ENCODE measurements around the gene SLC25A45. TPM values are rescaled to one million over a fixed set of nuclear protein-coding genes. Genes with fewer than 3 reads are reported as not detected.

SLC25A45 gene
- polyA plus RNA-seq, 3 donors = 7.2 to 18.5 (median 8.2) TPM

GRCh38 chr11:65378208-65378927 is 4.1 kb downstream of the SLC25A45 start:
- no peak overlapping the region for H3K27ac ChIP-seq (ENCODE audit: low read depth, low read length)
- 47 to 69% (median 69%) methylated on average over 19 of the region's 19 CpGs for WGBS, 3 donors

- WGBS, 3 donors = 79 to 91% (median 87%) methylated on average over 8 of the region's 8 CpGs
Observed at GRCh38 chr11:65377777-65378176, 4.7 kb downstream of the SLC25A45 start.

GRCh38 chr11:65377036-65377435 is 5.4 kb downstream of the SLC25A45 start:
- WGBS, 3 donors = 58 to 73% (median 59%) methylated on average over 8 of the region's 8 CpGs
- H3K27ac ChIP-seq (ENCODE audit: low read depth, low read length) = no peak overlapping the region

More at GRCh38 chr11:65377777-65378176, 4.7 kb downstream of the SLC25A45 start:
- H3K27ac ChIP-seq (ENCODE audit: low read depth, low read length) = no peak overlapping the region

GRCh38 chr11:65376138-65376713 is 6.2 kb downstream of the SLC25A45 start:
- 79 to 90% (median 86%) methylated on average over 14 to 16 of the region's 16 CpGs for WGBS, 3 donors

GRCh38 chr11:65375012-65375411 is 7.4 kb downstream of the SLC25A45 start:
- H3K27ac ChIP-seq (ENCODE audit: low read depth, low read length) = no peak overlapping the region
- WGBS, 3 donors = 83 to 86% (median 86%) methylated on average over 8 of the region's 8 CpGs

More at GRCh38 chr11:65376138-65376713, 6.2 kb downstream of the SLC25A45 start:
- no peak overlapping the region for H3K27ac ChIP-seq (ENCODE audit: low read depth, low read length)

GRCh38 chr11:65373839-65374580 is 8.4 kb downstream of the SLC25A45 start:
- H3K27ac ChIP-seq (ENCODE audit: low read depth, low read length) = no peak overlapping the region
- WGBS, 3 donors = 78 to 85% (median 83%) methylated on average over 14 of the region's 14 CpGs

- H3K27ac ChIP-seq (ENCODE audit: low read depth, low read length) = no peak overlapping the region
- WGBS, 3 donors = 47 to 75% (median 72%) methylated on average over 6 of the region's 6 CpGs
Observed at GRCh38 chr11:65370659-65371049, 11.8 kb downstream of the SLC25A45 start.

GRCh38 chr11:65366340-65366773 is 16.1 kb downstream of the SLC25A45 start:
- WGBS, 3 donors = 2 to 4% (median 2%) methylated on average over 4 of the region's 4 CpGs
- H3K27ac ChIP-seq (ENCODE audit: low read depth, low read length) = no peak overlapping the region

- whole genome bisulfite sequencing, 3 donors = 61 to 76% (median 70%) methylated on average over 3 of the region's 3 CpGs
- H3K27ac ChIP-seq (ENCODE audit: low read depth, low read length) = no peak overlapping the region
Observed at GRCh38 chr11:65363770-65364169, 18.7 kb downstream of the SLC25A45 start.

GRCh38 chr11:65362966-65363365 is 19.5 kb downstream of the SLC25A45 start:
- no peak overlapping the region for H3K27ac ChIP-seq (ENCODE audit: low read depth, low read length)
- WGBS, 3 donors = 84 to 91% (median 85%) methylated on average over 6 of the region's 6 CpGs

- 56 to 88% (median 58%) methylated on average over 10 of the region's 10 CpGs for WGBS, 3 donors
- no peak overlapping the region for H3K27ac ChIP-seq (ENCODE audit: low read depth, low read length)
Observed at GRCh38 chr11:65362320-65362931, 20.0 kb downstream of the SLC25A45 start.

GRCh38 chr11:65357856-65358356 is 24.5 kb downstream of the SLC25A45 start:
- 87 to 90% (median 89%) methylated on average over 8 of the region's 8 CpGs for WGBS, 3 donors
- H3K27ac ChIP-seq (ENCODE audit: low read depth, low read length) = no peak overlapping the region

GRCh38 chr11:65356394-65356972 is 26.0 kb downstream of the SLC25A45 start:
- 84 to 92% (median 89%) methylated on average over 30 of the region's 30 CpGs for WGBS, 3 donors

GRCh38 chr11:65355776-65356393 is 26.6 kb downstream of the SLC25A45 start:
- 36 to 55% (median 46%) methylated on average over 35 of the region's 35 CpGs for WGBS, 3 donors
- no peak overlapping the region for H3K27ac ChIP-seq (ENCODE audit: low read depth, low read length)

More at GRCh38 chr11:65356394-65356972, 26.0 kb downstream of the SLC25A45 start:
- H3K27ac ChIP-seq (ENCODE audit: low read depth, low read length) = no peak overlapping the region

- H3K27ac ChIP-seq (ENCODE audit: low read depth, low read length) = no peak overlapping the region
- 1 to 2% (median 1%) methylated on average over 40 to 47 of the region's 47 CpGs for WGBS, 3 donors
Observed at GRCh38 chr11:65355013-65355775, 27.3 kb downstream of the SLC25A45 start.

GRCh38 chr11:65354265-65355012 is 28.0 kb downstream of the SLC25A45 start, which contains the start of gene TIGD3:
TIGD3 (plus strand) TSS chr11:65354751; CDS start chr11:65355809, 1,058 bp downstream.
- no peak within 1 kb of the TSS for H3K27ac ChIP-seq (ENCODE audit: low read depth, low read length)
- WGBS, 3 donors = 0 to 2% (median 1%) methylated on average over 63 to 79 of the region's 79 CpGs

Data from adipose tissue (tissue), 3 donors.